MM.1S (cell line): ENCODE results near the gene ECE1.

Experiments
- DNase-seq: peaks from one replicate; pipeline ENCODE4 v3.0.0-alpha.2; 2015
- H2AFZ ChIP-seq: fragments of 300-600 bp; sonication (generic); 2 replicates; pipeline ENCODE4 v1.6.0; 2016; ENCODE audit warnings: antibody characterized with exemption, low read length
- H3F3A ChIP-seq: fragments of 300-600 bp; sonication (generic); 2 replicates; pipeline ENCODE4 v1.6.1; 2016; ENCODE audit warnings: mild to moderate bottlenecking, antibody characterized with exemption, low read length, moderate library complexity, mixed read lengths; ENCODE audit not compliant: insufficient read depth
- H3K27ac ChIP-seq: fragments of 300-600 bp; sonication (generic); 2 replicates; pipeline ENCODE4 v1.5.1; 2016; ENCODE audit warnings: mild to moderate bottlenecking, low read length
- H3K27me3 ChIP-seq: fragments of 300-600 bp; sonication (generic); replicated peaks from 2 replicates; pipeline ENCODE4 v1.6.0; 2016; ENCODE audit warnings: low read length; ENCODE audit not compliant: insufficient read depth
- H3K36me3 ChIP-seq: fragments of 300-600 bp; sonication (generic); replicated peaks from 2 replicates; pipeline ENCODE4 v1.6.1; 2016; ENCODE audit warnings: mild to moderate bottlenecking, low read length, mixed read lengths; ENCODE audit not compliant: insufficient read depth
- H3K4me1 ChIP-seq: fragments of 300-600 bp; sonication (generic); 2 replicates; pipeline ENCODE4 v1.6.1; 2016; ENCODE audit warnings: low read length, mixed read lengths
- H3K4me2 ChIP-seq: fragments of 300-600 bp; sonication (generic); 2 replicates; pipeline ENCODE4 v1.6.0; 2016; ENCODE audit warnings: low read depth, low read length
- H3K4me3 ChIP-seq: fragments of 300-600 bp; sonication (generic); 2 replicates; pipeline ENCODE4 v1.5.1; 2016; ENCODE audit warnings: low read length, mixed read lengths
- H3K79me2 ChIP-seq: fragments of 300-600 bp; sonication (generic); 2 replicates; pipeline ENCODE4 v1.6.1; 2016; ENCODE audit warnings: mixed run types, low read length, mixed read lengths
- H3K9ac ChIP-seq: fragments of 300-600 bp; sonication (generic); 2 replicates; pipeline ENCODE4 v1.6.1; 2016; ENCODE audit warnings: low read length, mixed read lengths
- H3K9me2 ChIP-seq: fragments of 300-600 bp; sonication (generic); replicated peaks from 2 replicates; pipeline ENCODE4 v1.6.1; 2016; ENCODE audit warnings: mild to moderate bottlenecking, low read length, mixed read lengths; ENCODE audit not compliant: insufficient read depth
- H3K9me3 ChIP-seq: fragments of 300-600 bp; sonication (generic); replicated peaks from 2 replicates; pipeline ENCODE4 v1.6.1; 2016; ENCODE audit warnings: mild to moderate bottlenecking, low read length, mixed read lengths; ENCODE audit not compliant: insufficient read depth
- H4K20me1 ChIP-seq: fragments of 300-600 bp; sonication (generic); 2 replicates; pipeline ENCODE4 v1.6.1; 2016; ENCODE audit warnings: mild to moderate bottlenecking, low read length, moderate library complexity, mixed read lengths; ENCODE audit not compliant: insufficient read depth
- CTCF ChIP-seq: fragments of 300-600 bp; sonication (generic); IDR thresholded peaks from 2 replicates; pipeline ENCODE4 v1.5.1; 2016; ENCODE audit warnings: antibody characterized with exemption, low read length, mixed read lengths
- EZH2 ChIP-seq: fragments of 300-600 bp; sonication (generic); optimal IDR thresholded peaks from 2 replicates; pipeline ENCODE3; 2017; ENCODE audit warnings: low read depth, mild to moderate bottlenecking, antibody characterized with exemption, low read length, mixed read lengths
- EZH2phosphoT487 ChIP-seq: fragments of 300-600 bp; sonication (generic); IDR thresholded peaks from 2 replicates; pipeline ENCODE4 v1.6.1; 2018; ENCODE audit warnings: antibody characterized with exemption, low read length

ECE1 gene

GRCh38 chr1:21270086-21270689, 20.1 kb downstream of the ECE1 start:
- Histone ChIP-seq H3K9ac (no peak overlapping the region), H3K4me2 (no peak overlapping the region), H3K9me3 (no peaks in the 10 kb centered on the region), H3F3A (no peaks in the 10 kb centered on the region), H3K27ac (no peak overlapping the region), H3K4me1 (peaks cover 15% of the 10 kb centered on the region), H3K36me3 (no peaks in the 10 kb centered on the region), H2AFZ (no peak overlapping the region), H3K4me3 (no peak overlapping the region), H3K9me2 (no peaks in the 10 kb centered on the region), H3K79me2 (no peaks in the 10 kb centered on the region), H4K20me1 (no peaks in the 10 kb centered on the region), H3K27me3 (no peaks in the 10 kb centered on the region)
- DNase-seq = peak; percentile 53
- TF ChIP-seq CTCF (peak; percentile 95), EZH2 (no peak)

- Histone ChIP-seq H4K20me1 (no peaks in the 10 kb centered on the region), H2AFZ (no peak overlapping the region), H3K36me3 (no peaks in the 10 kb centered on the region), H3K4me2 (no peak overlapping the region), H3K9me3 (no peaks in the 10 kb centered on the region), H3K27ac (no peak overlapping the region), H3K4me1 (peaks cover 15% of the 10 kb centered on the region), H3K27me3 (no peaks in the 10 kb centered on the region), H3K9me2 (no peaks in the 10 kb centered on the region), H3K79me2 (no peaks in the 10 kb centered on the region), H3F3A (no peaks in the 10 kb centered on the region), H3K9ac (no peak overlapping the region), H3K4me3 (no peak overlapping the region)
- no peak for DNase-seq
- no peak for TF ChIP-seq EZH2
- no peak for TF ChIP-seq CTCF
- TF ChIP-seq EZH2phosphoT487 = no peak
Observed at GRCh38 chr1:21269461-21270085, 20.7 kb downstream of the ECE1 start.

GRCh38 chr1:21268281-21269239, 21.7 kb downstream of the ECE1 start:
- Histone ChIP-seq H3K4me3 (no peak overlapping the region), H3K79me2 (no peaks in the 10 kb centered on the region), H3K9ac (no peak overlapping the region), H3K27me3 (no peaks in the 10 kb centered on the region), H4K20me1 (no peaks in the 10 kb centered on the region), H3K4me1 (peaks cover 15% of the 10 kb centered on the region), H3K9me3 (no peaks in the 10 kb centered on the region), H3K36me3 (no peaks in the 10 kb centered on the region), H3K27ac (peak overlapping the region; percentile 38; the same call in 1 of the 2 replicates), H2AFZ (no peak overlapping the region), H3K4me2 (no peak overlapping the region), H3F3A (no peaks in the 10 kb centered on the region), H3K9me2 (no peaks in the 10 kb centered on the region)
- TF ChIP-seq EZH2phosphoT487 (no peak), EZH2 (no peak), CTCF (peak; percentile 44)
- DNase-seq = peak; percentile 80
